Naive thymus-derived CD4-positive, alpha-beta T cell (primary cell): ENCODE data around the gene DPP6. TPM values are rescaled to one million over a fixed set of nuclear protein-coding genes. Genes with fewer than 3 reads are reported as not detected.

Experiments used
- ATAC-seq: fragments of 150-1000 bp; cut with Tn5 transposase; 2 replicates; pipeline ENCODE4 v1.10.0; 2021; ENCODE audit warnings: mild to moderate bottlenecking, moderate library complexity
- CTCF ChIA-PET: fragments of 350-600 bp; sonication (Branson Sonifier 250); formaldehyde crosslinking; loops from one replicate; lab custom pipeline; 2021; ENCODE audit warnings: antibody characterized with exemption; lab: Charles Lee
- POLR2A ChIA-PET: fragments of 350-600 bp; sonication (Branson Sonifier 250); formaldehyde crosslinking; loops from one replicate; lab custom pipeline; 2021; ENCODE audit warnings: antibody characterized with exemption, inconsistent platforms; lab: Charles Lee
- DNase-seq, 9 donors: peaks; one replicate each; pipeline versions ENCODE4 v3.0.0 to v3.0.0-alpha.2; 2020 to 2022; ENCODE audit warnings: mixed read lengths in 1 of 9
- H3K27ac ChIP-seq: one replicate; pipeline ENCODE4 v1.7.0; 2013; ENCODE audit warnings: mild to moderate bottlenecking, low read depth, low read length, moderate library complexity
- H3K27me3 ChIP-seq, 2 donors: one replicate each; pipeline ENCODE4 v1.7.0; 2013; ENCODE audit warnings: low read length in 2 of 2, mild to moderate bottlenecking in 2 of 2, moderate library complexity in 2 of 2; ENCODE audit not compliant: control insufficient read depth in 2 of 2, insufficient read depth in 2 of 2
- H3K36me3 ChIP-seq, 3 experiments: 1 replicate in 2 of 3; 2 replicates in 1 of 3; pipeline ENCODE4 v1.7.0; 2013; ENCODE audit warnings: low read length in 3 of 3, mild to moderate bottlenecking in 3 of 3, moderate library complexity in 1 of 3; ENCODE audit not compliant: insufficient read depth in 3 of 3, control insufficient read depth in 2 of 3
- H3K4me1 ChIP-seq, 2 donors: one replicate each; pipeline ENCODE4 v1.7.0; 2013; ENCODE audit warnings: low read length in 2 of 2, mild to moderate bottlenecking in 2 of 2, moderate library complexity in 1 of 2; ENCODE audit not compliant: control insufficient read depth in 2 of 2, insufficient read depth in 2 of 2
- H3K4me3 ChIP-seq: 2 replicates; pipeline ENCODE4 v1.7.0; 2013; ENCODE audit warnings: mild to moderate bottlenecking, low read length
- H3K9me3 ChIP-seq, 3 experiments: 1 replicate in 2 of 3; 2 replicates in 1 of 3; pipeline ENCODE4 v1.7.0; 2013; ENCODE audit warnings: low read length in 3 of 3; ENCODE audit not compliant: control insufficient read depth in 2 of 3
- H3K27ac Mint-ChIP-seq, 9 donors: one replicate each; pipeline ENCODE4 v1.8.0; 2020 to 2022; ENCODE audit warnings: mixed read lengths in 9 of 9, mild to moderate bottlenecking in 8 of 9, moderate library complexity in 5 of 9, inconsistent platforms in 2 of 9
- H3K27me3 Mint-ChIP-seq, 5 donors: one replicate each; pipeline ENCODE4 v1.8.0; 2021 to 2022; ENCODE audit warnings: mixed read lengths in 5 of 5, mild to moderate bottlenecking in 1 of 5
- H3K36me3 Mint-ChIP-seq, 5 donors: one replicate each; pipeline ENCODE4 v1.8.0; 2020 to 2022; ENCODE audit warnings: mixed read lengths in 5 of 5, mild to moderate bottlenecking in 3 of 5, inconsistent platforms in 1 of 5
- H3K4me1 Mint-ChIP-seq, 7 donors: one replicate each; pipeline ENCODE4 v1.8.0; 2020 to 2022; ENCODE audit warnings: mixed read lengths in 7 of 7, mild to moderate bottlenecking in 3 of 7, inconsistent platforms in 1 of 7
- H3K4me3 Mint-ChIP-seq, 10 donors: one replicate each; pipeline ENCODE4 v1.8.0; 2020 to 2022; ENCODE audit warnings: mild to moderate bottlenecking in 10 of 10, mixed read lengths in 10 of 10, moderate library complexity in 6 of 10, inconsistent platforms in 2 of 10
- H3K9me3 Mint-ChIP-seq, 11 donors: one replicate each; pipeline ENCODE4 v1.8.0; 2020 to 2022; ENCODE audit warnings: mixed read lengths in 11 of 11, mild to moderate bottlenecking in 4 of 11, inconsistent platforms in 1 of 11, moderate library complexity in 1 of 11
- intact Hi-C, 2 donors: fragments of 100-400 bp; cut with micrococcal nuclease; formaldehyde crosslinking; loops; one replicate each; pipeline ENCODE4 v1.15.1; 2023
- polyA plus RNA-seq, 2 donors: library from polyadenylated mRNA; unstranded; fragments of 300-500 nt; fragmentation: Illumina TruSeq; gene quantifications; one replicate each; pipeline ENCODE4 v1.2.3, GENCODE V29; 2021
- total RNA-seq, 6 experiments: library from RNA in 5 of 6; stranded (reverse) in 5 of 6; gene quantifications; 1 replicate in 5 of 6; 2 replicates in 1 of 6; pipeline ENCODE4 v1.2.3 and lab custom pipeline; 2021 to 2026

Gene DPP6
- total and polyA plus RNA-seq, 7 experiments from 2014 or later = not detected

DNA sequence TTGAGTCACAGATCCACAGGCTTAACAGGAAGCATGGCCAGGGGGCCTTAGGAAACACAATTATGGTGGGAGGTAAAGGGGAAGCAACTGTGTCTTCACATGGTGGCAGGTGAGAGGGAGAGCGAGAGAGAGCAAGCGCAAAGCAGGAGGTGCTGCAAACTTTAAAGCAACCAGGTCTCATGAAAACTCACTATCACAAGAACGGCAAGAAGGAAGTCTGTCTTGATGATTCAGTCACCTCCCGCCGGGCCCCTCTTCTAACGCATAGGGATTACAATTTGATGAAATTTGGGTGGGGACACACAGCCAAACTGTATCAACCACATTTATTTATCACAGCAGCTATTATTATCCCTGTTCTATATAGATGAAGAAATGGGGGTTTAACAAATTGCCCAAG, 201.6 kb downstream of the DPP6 start:
- CTCF ChIA-PET = no interaction called here
- Histone ChIP-seq H3K4me3 (no peak overlapping the region), H3K9me3 (no peaks in the 10 kb centered on the region), H3K36me3 (no peaks in the 10 kb centered on the region), H3K27ac (no peak overlapping the region), H3K4me1 (no peaks in the 10 kb centered on the region), H3K27me3 (no peaks in the 10 kb centered on the region)
- Mint-ChIP-seq H3K4me1 (no peaks in the 10 kb centered on the region), H3K9me3 (peaks cover 0 to 15% (median 4%) of the 10 kb centered on the region in 11 donors), H3K27me3 (no peaks in the 10 kb centered on the region), H3K36me3 (no peaks in the 10 kb centered on the region), H3K27ac (no peak overlapping the region), H3K4me3 (no peak overlapping the region)
- intact Hi-C loops = no loop called here
- DNase-seq = no peak
- ATAC-seq = no peak
- POLR2A ChIA-PET = no interaction called here

- ATAC-seq = no peak
- no peaks in the 10 kb centered on the region for H3K36me3 ChIP-seq
- Mint-ChIP-seq H3K9me3 (peaks cover 4 to 18% (median 9%) of the 10 kb centered on the region in 11 donors), H3K27me3 (peaks cover 0 to 9% (median 0%) of the 10 kb centered on the region in 5 donors), H3K36me3 (no peaks in the 10 kb centered on the region), H3K4me3 (no peak overlapping the region), H3K4me1 (no peaks in the 10 kb centered on the region), H3K27ac (no peak overlapping the region)
- H3K27ac ChIP-seq = no peak overlapping the region
- H3K9me3 ChIP-seq = no peaks in the 10 kb centered on the region
- H3K27me3 ChIP-seq = no peaks in the 10 kb centered on the region
- H3K4me1 ChIP-seq = no peaks in the 10 kb centered on the region
- no peak for DNase-seq
- CTCF ChIA-PET = no interaction called here
- intact Hi-C loops = no loop called here
- POLR2A ChIA-PET = no interaction called here
- no peak overlapping the region for H3K4me3 ChIP-seq
Measured at GRCh38 chr7:154255324-154255723, 203.1 kb downstream of the DPP6 start.

- Mint-ChIP-seq H3K9me3 (peaks cover 3 to 16% (median 9%) of the 10 kb centered on the region in 11 donors), H3K27ac (no peak overlapping the region), H3K27me3 (peaks cover 0 to 9% (median 0%) of the 10 kb centered on the region in 5 donors), H3K4me3 (no peak overlapping the region), H3K36me3 (no peaks in the 10 kb centered on the region), H3K4me1 (no peaks in the 10 kb centered on the region)
- ChIA-PET POLR2A (no interaction called here), CTCF (no interaction called here)
- no peak overlapping the region for H3K4me3 ChIP-seq
- H3K27me3 ChIP-seq = no peaks in the 10 kb centered on the region
- intact Hi-C loops = no loop called here
- no peaks in the 10 kb centered on the region for H3K36me3 ChIP-seq
- DNase-seq (no peak), ATAC-seq (no peak)
- H3K9me3 ChIP-seq = no peaks in the 10 kb centered on the region
- no peak overlapping the region for H3K27ac ChIP-seq
- no peaks in the 10 kb centered on the region for H3K4me1 ChIP-seq
Measured at GRCh38 chr7:154256150-154256549, 204.0 kb downstream of the DPP6 start.

DNA sequence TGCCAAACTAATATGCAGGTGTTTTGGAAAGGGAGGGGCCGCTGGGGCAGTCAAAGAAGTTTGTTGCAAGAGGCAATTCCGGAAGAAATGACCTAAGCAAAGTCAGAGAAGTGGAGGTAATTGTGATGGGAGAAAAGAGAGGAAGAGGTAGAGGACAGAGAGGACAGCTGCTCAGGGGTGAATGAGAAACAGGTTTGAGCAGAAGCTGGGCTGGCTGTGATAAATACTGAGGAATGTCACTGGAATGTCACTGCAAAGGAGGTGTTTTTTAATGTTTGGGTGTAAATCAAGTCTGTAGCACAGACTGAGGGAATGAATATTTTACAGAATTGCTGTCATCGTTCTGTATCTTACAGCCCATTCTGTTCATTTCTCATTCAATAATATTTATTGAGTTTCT, 207.2 kb downstream of the DPP6 start:
- no peak overlapping the region for H3K4me3 Mint-ChIP-seq
- CTCF ChIA-PET = no interaction called here
- no peak overlapping the region for H3K27ac Mint-ChIP-seq

DNA sequence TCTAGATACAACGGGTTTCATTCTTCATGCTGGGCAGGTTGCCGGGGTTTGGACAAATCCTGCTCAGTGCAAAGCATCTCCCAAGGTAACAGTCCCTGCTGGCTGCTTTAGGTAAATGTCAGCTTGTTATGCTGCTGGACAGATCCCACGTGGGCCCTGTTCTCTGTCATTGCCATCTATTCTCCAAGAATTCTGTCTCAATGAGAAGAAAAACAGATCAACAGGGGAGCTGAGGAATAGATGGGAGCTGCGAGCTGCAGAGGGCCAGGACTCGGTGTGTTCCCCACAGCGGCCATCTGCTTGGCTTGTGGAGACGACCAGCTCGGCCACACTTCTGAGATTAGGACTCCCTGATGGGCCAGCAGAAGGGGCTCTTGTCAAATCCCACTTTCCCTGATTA, 235.2 kb downstream of the DPP6 start:
- Histone ChIP-seq H3K4me3 (no peak overlapping the region), H3K36me3 (no peaks in the 10 kb centered on the region), H3K27me3 (no peaks in the 10 kb centered on the region), H3K4me1 (no peaks in the 10 kb centered on the region), H3K9me3 (no peaks in the 10 kb centered on the region), H3K27ac (no peak overlapping the region)
- DNase-seq (no peak), ATAC-seq (no peak)
- Mint-ChIP-seq H3K9me3 (peaks cover 0 to 8% (median 3%) of the 10 kb centered on the region in 11 donors), H3K36me3 (no peaks in the 10 kb centered on the region), H3K27me3 (no peaks in the 10 kb centered on the region), H3K4me1 (no peaks in the 10 kb centered on the region), H3K27ac (no peak overlapping the region), H3K4me3 (no peak overlapping the region)
- CTCF ChIA-PET = no interaction called here
- intact Hi-C loops = no loop called here
- POLR2A ChIA-PET = no interaction called here

More for the DNA sequence above, 207.2 kb downstream of the DPP6 start:
- no peak for ATAC-seq
- H3K36me3 ChIP-seq = no peaks in the 10 kb centered on the region
- no peak overlapping the region for H3K4me3 ChIP-seq
- H3K27ac ChIP-seq = no peak overlapping the region
- peaks cover 1 to 20% (median 9%) of the 10 kb centered on the region in 11 donors for H3K9me3 Mint-ChIP-seq
- POLR2A ChIA-PET = no interaction called here
- no peaks in the 10 kb centered on the region for H3K9me3 ChIP-seq
- no peaks in the 10 kb centered on the region for H3K27me3 ChIP-seq
- intact Hi-C loops = no loop called here
- DNase-seq = no peak
- H3K4me1 Mint-ChIP-seq = no peaks in the 10 kb centered on the region
- H3K36me3 Mint-ChIP-seq = no peaks in the 10 kb centered on the region
- peaks cover 0 to 9% (median 0%) of the 10 kb centered on the region in 5 donors for H3K27me3 Mint-ChIP-seq
- H3K4me1 ChIP-seq = no peaks in the 10 kb centered on the region

GRCh38 chr7:154289119-154289518, 236.9 kb downstream of the DPP6 start:
- no peaks in the 10 kb centered on the region for H3K4me1 ChIP-seq
- no peaks in the 10 kb centered on the region for H3K36me3 ChIP-seq
- no peak for DNase-seq
- no peak overlapping the region for H3K4me3 Mint-ChIP-seq
- H3K9me3 ChIP-seq = no peaks in the 10 kb centered on the region
- ChIA-PET POLR2A (no interaction called here), CTCF (no interaction called here)
- H3K4me3 ChIP-seq = no peak overlapping the region
- intact Hi-C loops = no loop called here
- no peak overlapping the region for H3K27ac ChIP-seq
- no peak for ATAC-seq
- no peaks in the 10 kb centered on the region for H3K4me1 Mint-ChIP-seq
- H3K36me3 Mint-ChIP-seq = no peaks in the 10 kb centered on the region
- no peaks in the 10 kb centered on the region for H3K27me3 ChIP-seq
- no peak overlapping the region for H3K27ac Mint-ChIP-seq
- H3K27me3 Mint-ChIP-seq = no peaks in the 10 kb centered on the region
- H3K9me3 Mint-ChIP-seq = peaks cover 0 to 8% (median 3%) of the 10 kb centered on the region in 11 donors

DNA sequence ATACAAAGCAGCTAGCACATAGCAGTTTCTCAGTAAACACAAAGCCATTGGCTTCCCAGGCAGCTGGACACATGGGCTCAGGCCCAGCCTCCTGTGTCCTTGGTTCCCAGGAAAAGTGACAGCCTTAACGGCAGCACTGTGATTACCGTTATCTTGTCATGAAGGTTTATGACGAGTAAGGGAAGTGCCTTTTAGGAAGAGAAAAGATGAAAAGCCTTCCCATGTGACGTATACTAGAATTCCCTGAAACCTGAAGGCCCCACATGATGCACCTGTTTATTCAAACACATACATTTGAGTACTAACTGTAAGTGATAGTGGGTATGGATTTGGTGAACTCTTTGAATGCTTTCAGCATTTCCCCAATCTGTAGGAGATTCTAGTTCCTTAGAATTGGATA, 244.2 kb downstream of the DPP6 start:
- Histone ChIP-seq H3K4me3 (no peak overlapping the region), H3K36me3 (no peaks in the 10 kb centered on the region), H3K27ac (no peak overlapping the region), H3K27me3 (no peaks in the 10 kb centered on the region), H3K9me3 (no peaks in the 10 kb centered on the region), H3K4me1 (no peaks in the 10 kb centered on the region)
- CTCF ChIA-PET = no interaction called here
- intact Hi-C loops = no loop called here
- POLR2A ChIA-PET = no interaction called here
- no peak for ATAC-seq
- Mint-ChIP-seq H3K36me3 (no peaks in the 10 kb centered on the region), H3K27ac (no peak overlapping the region), H3K27me3 (no peaks in the 10 kb centered on the region), H3K4me1 (no peaks in the 10 kb centered on the region), H3K9me3 (peaks cover 0 to 12% (median under 1%) of the 10 kb centered on the region in 11 donors), H3K4me3 (no peak overlapping the region)
- DNase-seq = no peak
